Middle frontal gyrus (tissue), 1 donor: ENCODE results near the gene PRG2.
"Not testable (repeated sequence)": the region's sequence is repeated elsewhere in the genome, so short reads cannot be mapped to it uniquely, and the experiment has no call there.

Experiments used
- DNase-seq: peaks from one replicate; pipeline ENCODE4 v3.0.0-alpha.2; 2015; ENCODE audit warnings: low spot score; ENCODE audit errors: extremely low spot score

The PRG2 gene

GRCh38 chr11:57348636-57349313, 41.7 kb downstream of the PRG2 start:
- no peak for DNase-seq

DNA sequence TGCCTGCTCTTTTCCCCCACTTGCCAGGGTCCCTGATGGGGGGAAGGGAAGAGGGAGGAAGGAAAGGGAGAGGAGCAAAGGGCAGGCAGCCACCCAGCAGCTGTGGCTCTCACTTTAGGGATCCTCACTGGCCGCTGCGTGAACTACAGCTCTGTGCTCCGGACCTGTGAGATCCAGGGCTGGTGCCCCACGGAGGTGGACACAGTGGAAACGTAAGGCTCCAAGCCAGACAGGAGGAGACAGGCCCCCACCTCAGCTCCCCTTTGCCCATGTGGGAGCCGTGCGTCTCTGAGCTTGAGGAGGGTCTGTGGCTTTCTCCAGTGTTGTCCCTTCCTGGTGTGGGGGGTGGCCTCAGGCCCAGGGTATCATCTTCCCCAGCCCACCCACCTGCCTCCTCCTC, 42.4 kb downstream of the PRG2 start:
- no peak for DNase-seq

- no peak for DNase-seq
Observed at GRCh38 chr11:57347336-57347735, 43.1 kb downstream of the PRG2 start.

DNA sequence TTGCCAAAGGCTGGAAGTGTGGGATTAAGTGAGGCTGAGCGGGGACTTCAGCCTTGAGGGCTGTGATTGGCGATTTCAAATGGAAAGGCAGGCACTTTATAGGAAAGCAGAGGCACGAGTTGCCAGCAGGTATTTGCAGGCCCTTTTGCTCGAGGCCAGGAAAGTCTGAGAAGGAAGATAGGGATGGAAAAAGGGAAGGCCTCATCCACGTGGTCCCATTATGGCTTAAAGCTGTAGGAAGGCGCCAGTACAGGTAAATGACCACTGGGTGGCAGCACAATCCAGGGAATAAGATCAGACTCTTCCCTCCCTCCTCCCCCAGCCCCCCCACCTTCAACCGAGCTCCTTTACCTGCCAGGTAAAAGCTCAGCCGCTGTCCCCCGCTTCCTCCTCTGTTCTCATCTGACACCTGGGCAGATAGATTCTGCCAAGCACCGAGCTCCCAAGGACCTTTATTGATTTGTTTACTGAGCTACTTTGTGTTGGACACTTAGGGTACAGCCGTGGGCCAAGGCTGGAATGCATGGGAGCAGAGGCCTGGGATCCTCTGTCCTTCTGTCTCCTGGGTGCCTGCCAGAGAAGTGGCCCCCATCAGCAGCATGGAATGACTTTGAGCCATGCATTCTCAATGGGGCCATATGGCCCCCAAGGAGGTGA, 44.8 kb downstream of the PRG2 start:
- peak; percentile 57 for DNase-seq

- no peak for DNase-seq
Observed at GRCh38 chr11:57344826-57345225, 45.6 kb downstream of the PRG2 start.

DNA sequence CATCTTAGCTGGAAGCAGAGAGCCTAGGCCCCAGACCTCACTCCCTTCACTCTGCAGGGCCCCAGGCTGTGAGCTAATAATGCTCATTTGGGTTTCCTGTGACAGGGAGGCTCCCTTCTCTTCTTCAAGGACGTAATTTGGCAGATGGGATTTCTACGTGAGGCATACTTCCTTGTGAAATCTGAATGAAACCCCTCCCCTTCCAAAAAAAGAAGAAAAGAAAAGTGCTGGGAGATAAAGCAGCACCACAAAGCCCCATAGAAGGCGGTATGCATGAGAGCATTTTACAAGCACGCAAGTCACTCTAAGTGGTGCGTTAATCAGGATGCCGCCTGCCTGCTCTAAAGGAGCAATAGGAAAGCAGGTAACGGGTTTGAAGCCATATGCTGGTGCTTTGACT, 46.6 kb downstream of the PRG2 start:
- no peak for DNase-seq

DNA sequence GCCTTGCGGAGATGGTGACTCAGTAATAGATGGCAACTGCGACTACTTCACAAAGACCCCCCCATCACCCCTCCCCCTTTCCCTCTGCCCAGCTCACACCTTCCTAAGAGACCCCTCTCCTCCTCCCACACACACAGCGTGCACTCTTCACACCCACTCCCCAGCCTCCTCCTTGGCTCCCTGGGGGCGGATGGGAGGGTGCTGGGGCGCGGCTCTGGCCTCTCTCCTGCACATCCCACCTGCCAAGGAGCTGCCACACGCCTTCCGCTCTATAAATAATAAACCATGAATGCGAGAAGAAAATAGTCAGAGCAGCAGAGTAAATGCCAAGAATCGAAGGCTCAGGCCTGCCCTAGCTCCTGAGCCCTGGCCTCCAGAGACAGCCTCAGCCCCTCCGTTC, 47.7 kb downstream of the PRG2 start:
- no peak for DNase-seq

- no peak for DNase-seq
Observed at GRCh38 chr11:57341250-57341808, 49.1 kb downstream of the PRG2 start.

DNA sequence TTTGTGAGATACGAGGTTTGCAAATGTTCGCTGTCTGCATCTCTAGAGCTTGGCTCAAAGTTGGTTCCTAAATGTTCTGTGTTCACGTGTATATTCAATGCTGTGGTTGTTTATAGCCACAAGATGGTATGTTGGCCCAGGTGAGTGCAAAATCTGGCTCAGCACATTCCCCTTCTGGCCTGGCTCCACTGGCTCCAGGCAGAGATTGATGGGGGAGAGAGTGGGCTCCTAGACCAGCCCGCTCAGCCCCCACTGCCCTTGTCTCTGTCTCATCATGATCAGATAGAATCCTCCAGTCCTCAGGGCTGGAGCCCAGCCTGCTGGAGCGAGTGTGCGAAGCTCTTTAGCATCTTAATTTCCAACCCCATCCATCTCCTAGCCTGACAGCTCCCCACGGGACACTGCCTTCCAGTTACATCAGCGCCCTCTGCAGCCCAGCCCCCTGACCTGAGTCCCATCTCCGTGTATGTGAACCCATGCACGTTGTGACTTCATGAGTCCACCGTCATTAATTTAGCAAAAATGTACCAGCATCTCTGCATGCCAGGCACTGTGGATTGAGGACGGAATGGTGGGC, 50.3 kb downstream of the PRG2 start:
- no peak for DNase-seq

DNA sequence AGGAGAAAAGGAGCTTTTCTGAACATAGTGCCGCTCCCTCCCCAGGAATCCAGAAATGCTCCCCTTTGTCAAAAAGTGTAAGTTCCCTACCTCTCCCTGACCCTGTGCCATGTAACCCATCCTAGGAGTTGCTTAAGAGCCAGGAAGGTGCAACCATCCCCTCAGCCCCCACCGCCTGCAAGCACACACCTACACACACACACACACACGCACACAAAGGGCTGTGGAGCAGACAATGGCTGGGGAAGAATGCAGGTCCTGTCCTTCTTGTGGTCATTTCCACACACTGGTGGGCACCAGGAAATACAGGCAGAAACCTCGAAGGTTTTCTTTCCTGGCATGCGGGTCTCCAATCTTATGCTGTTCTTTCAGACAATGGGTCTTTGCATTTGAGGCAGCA, 51.1 kb downstream of the PRG2 start:
- DNase-seq, result no peak

- no peak for DNase-seq
Observed at GRCh38 chr11:57338142-57338541, 52.3 kb downstream of the PRG2 start, which contains the start of gene P2RX3. TSS of gene P2RX3 (plus strand) at chr11:57338352. CDS start at chr11:57338551, 199 bp downstream.

- DNase-seq, result not testable (repeated sequence)
Observed at GRCh38 chr11:57336856-57337255, 53.6 kb downstream of the PRG2 start.
